ENCODE measurements around the gene PPP1R13B. TPM values are rescaled to one million over a fixed set of nuclear protein-coding genes. Genes with fewer than 3 reads are reported as not detected.

PPP1R13B gene
- total RNA-seq, 1 donor from 2014 or later, result 10.1 TPM

DNA sequence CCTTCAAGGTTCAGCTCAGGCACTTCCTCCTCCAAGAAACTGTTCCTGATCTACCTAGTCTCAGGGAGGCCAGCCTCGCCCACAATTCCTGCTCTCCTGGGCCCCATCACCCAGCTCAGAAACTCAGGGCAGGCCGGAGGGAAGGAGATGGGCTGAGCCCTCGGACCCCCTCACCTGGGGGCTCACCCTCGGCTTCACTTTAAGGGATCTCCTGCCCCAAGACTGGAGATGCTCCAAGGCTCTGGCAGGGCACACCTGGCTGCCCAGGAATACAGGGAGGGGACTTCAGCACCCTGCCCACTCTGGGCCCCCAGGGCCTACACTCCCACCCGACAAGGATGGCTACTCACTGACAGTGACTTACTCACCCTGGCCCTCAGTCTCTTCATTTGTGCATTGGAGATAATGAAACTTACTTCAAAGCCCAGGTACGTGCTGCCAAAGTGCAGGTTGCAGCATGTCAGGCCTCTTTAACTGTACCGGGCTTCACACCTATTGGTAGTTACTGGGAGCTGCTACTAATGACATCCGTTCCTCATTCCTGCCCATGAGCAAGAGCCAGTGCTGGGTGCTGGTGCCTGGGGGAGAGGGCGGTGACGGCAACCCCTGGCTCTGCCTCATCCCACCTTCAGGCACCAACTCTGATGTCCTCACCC is 21.0 kb upstream of the PPP1R13B start:
- no peak for DNase-seq (ENCODE audit: low spot score)
- Mint-ChIP-seq H3K27me3 (ENCODE audit: low read depth) (peaks cover 3% of the 10 kb centered on the region), H3K4me1 (ENCODE audit: low read depth) (no peaks in the 10 kb centered on the region), H3K4me3 (ENCODE audit: unreplicated experiment) (no peak overlapping the region), H3K36me3 (ENCODE audit: low read depth) (no peaks in the 10 kb centered on the region), H3K27ac (ENCODE audit: unreplicated experiment) (no peak overlapping the region), H3K9me3 (ENCODE audit: low read depth) (no peaks in the 10 kb centered on the region)
- TF ChIP-seq, protein P1, sequence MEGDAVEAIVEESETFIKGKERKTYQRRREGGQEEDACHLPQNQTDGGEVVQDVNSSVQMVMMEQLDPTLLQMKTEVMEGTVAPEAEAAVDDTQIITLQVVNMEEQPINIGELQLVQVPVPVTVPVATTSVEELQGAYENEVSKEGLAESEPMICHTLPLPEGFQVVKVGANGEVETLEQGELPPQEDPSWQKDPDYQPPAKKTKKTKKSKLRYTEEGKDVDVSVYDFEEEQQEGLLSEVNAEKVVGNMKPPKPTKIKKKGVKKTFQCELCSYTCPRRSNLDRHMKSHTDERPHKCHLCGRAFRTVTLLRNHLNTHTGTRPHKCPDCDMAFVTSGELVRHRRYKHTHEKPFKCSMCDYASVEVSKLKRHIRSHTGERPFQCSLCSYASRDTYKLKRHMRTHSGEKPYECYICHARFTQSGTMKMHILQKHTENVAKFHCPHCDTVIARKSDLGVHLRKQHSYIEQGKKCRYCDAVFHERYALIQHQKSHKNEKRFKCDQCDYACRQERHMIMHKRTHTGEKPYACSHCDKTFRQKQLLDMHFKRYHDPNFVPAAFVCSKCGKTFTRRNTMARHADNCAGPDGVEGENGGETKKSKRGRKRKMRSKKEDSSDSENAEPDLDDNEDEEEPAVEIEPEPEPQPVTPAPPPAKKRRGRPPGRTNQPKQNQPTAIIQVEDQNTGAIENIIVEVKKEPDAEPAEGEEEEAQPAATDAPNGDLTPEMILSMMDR (IDR thresholded peaks at IDR 0.05), result no peak

DNA sequence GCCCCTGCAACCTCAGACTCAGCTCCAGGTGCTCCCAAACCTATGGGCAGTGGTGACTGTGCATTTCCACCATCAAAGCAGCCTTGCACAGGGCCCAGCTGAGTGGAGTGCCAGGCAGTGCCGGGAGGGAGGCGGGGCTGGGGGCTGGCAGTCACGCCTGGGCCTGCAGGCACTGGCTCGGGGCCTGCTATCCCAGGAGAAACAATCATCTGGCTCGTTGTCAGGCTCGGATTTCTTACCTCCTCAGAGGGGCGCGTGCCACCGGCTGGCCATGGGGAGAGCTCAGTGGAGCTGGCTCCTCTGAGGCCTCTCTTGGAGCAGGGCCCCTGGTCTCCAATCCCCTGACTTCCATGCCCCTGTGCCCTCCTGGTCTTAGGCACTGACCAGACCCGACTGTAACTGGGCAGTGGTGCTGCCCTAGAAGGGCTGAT is 20.2 kb upstream of the PPP1R13B start:
- peaks cover 7% of the 10 kb centered on the region for H3K27me3 Mint-ChIP-seq (ENCODE audit: low read depth)
- TF ChIP-seq, protein P1 (IDR thresholded peaks at IDR 0.05), result no peak
- no peaks in the 10 kb centered on the region for H3K4me1 Mint-ChIP-seq (ENCODE audit: low read depth)
- no peak for DNase-seq (ENCODE audit: low spot score)
- H3K9me3 Mint-ChIP-seq (ENCODE audit: low read depth), result no peaks in the 10 kb centered on the region
- no peak overlapping the region for H3K4me3 Mint-ChIP-seq (ENCODE audit: unreplicated experiment)
- H3K36me3 Mint-ChIP-seq (ENCODE audit: low read depth), result no peaks in the 10 kb centered on the region
- H3K27ac Mint-ChIP-seq (ENCODE audit: unreplicated experiment), result no peak overlapping the region

DNA sequence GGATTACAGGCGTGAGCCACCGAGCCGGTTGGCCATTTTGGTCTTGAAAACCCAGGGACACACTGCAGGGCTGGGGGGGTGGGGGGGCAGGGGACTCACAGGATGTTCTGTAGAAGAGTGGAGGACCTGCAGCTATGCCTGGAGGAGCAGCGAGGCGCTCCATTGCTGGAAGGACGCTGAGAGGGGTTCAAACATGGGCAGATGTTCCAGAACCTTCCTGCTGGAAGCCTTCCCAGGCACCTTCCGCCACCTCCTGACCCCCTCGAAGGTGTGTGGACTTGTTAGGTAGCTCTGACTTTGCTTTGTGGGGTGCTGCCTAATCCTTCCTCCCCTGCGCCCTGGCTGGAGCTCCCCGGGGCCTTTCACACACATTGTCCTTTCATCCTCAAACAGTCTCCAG is 19.6 kb upstream of the PPP1R13B start:
- Mint-ChIP-seq H3K4me3 (ENCODE audit: unreplicated experiment) (no peak overlapping the region), H3K9me3 (ENCODE audit: low read depth) (no peaks in the 10 kb centered on the region), H3K27me3 (ENCODE audit: low read depth) (peaks cover 10% of the 10 kb centered on the region), H3K27ac (ENCODE audit: unreplicated experiment) (no peak overlapping the region), H3K4me1 (ENCODE audit: low read depth) (no peaks in the 10 kb centered on the region), H3K36me3 (ENCODE audit: low read depth) (no peaks in the 10 kb centered on the region)
- TF ChIP-seq, protein P1 (IDR thresholded peaks at IDR 0.05), result no peak
- no peak for DNase-seq (ENCODE audit: low spot score)

DNA sequence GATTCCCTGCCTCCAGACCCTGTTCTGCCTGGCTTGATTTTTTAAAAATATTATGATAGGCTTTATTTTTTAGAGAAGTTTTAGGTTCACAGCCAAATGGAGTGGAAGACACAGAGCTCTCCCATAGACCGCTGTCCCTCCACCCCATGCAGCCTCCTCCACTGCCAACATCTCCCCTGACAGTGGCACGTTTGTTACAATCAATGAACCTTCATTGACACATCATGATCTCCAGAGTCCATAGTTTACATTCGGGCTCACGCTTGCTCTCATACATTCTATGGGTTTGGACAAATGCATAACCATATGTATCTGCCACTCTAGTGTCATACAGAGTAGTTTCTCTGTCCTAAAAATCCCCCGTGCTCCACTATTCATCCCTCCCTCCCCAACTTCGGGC is 15.9 kb upstream of the PPP1R13B start:
- no peak overlapping the region for H3K27ac Mint-ChIP-seq (ENCODE audit: unreplicated experiment)
- DNase-seq (ENCODE audit: low spot score), result no peak
- no peaks in the 10 kb centered on the region for H3K9me3 Mint-ChIP-seq (ENCODE audit: low read depth)
- no peaks in the 10 kb centered on the region for H3K4me1 Mint-ChIP-seq (ENCODE audit: low read depth)
- H3K27me3 Mint-ChIP-seq (ENCODE audit: low read depth), result peaks cover 22% of the 10 kb centered on the region
- no peaks in the 10 kb centered on the region for H3K36me3 Mint-ChIP-seq (ENCODE audit: low read depth)
- no peak overlapping the region for H3K4me3 Mint-ChIP-seq (ENCODE audit: unreplicated experiment)
- TF ChIP-seq, protein P1 (IDR thresholded peaks at IDR 0.05), result no peak

DNA sequence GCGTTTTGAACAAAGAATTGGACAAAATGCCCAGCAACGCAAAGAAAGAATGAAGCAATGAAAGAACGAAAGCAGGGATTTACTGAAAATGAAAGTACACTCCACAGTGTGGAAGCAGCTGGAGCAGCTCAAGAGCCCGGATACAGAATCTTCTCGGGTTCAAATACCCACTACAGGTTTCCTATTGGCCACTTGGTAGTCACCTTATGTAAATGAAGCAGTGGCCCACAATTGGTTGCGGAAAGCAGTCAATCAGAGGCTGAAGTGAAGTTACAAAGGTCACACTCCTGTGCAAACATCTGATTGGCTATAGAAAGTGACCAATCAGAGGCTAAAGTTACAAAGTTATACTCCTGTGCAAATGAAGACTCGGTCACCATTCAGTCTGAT is 15.0 kb upstream of the PPP1R13B start:
- no peak overlapping the region for H3K4me3 Mint-ChIP-seq (ENCODE audit: unreplicated experiment)
- peaks cover 22% of the 10 kb centered on the region for H3K27me3 Mint-ChIP-seq (ENCODE audit: low read depth)
- DNase-seq (ENCODE audit: low spot score), result no peak
- H3K9me3 Mint-ChIP-seq (ENCODE audit: low read depth), result no peaks in the 10 kb centered on the region
- H3K27ac Mint-ChIP-seq (ENCODE audit: unreplicated experiment), result no peak overlapping the region
- H3K4me1 Mint-ChIP-seq (ENCODE audit: low read depth), result no peaks in the 10 kb centered on the region
- no peaks in the 10 kb centered on the region for H3K36me3 Mint-ChIP-seq (ENCODE audit: low read depth)
- TF ChIP-seq, protein P1 (IDR thresholded peaks at IDR 0.05), result no peak
